ENCODE data around the gene TOX2.

GRCh38 chr20:43971267-43971666 is 56.6 kb downstream of the TOX2 start:
- TF ChIP-seq GATA2 (IDR thresholded peaks at IDR 0.05; ENCODE audit: low read depth, low read length) (no peak), GATA3 (IDR thresholded peaks at IDR 0.05; ENCODE audit: low read depth, low read length) (no peak)
